Liver (tissue), 9 donors: ENCODE data around the gene FIP1L1. TPM values are rescaled to one million over a fixed set of nuclear protein-coding genes. Genes with fewer than 3 reads are reported as not detected.

ENCODE experiments used
- DNase-seq: peaks from one replicate; pipeline ENCODE4 v3.0.0-alpha.2; 2017; ENCODE audit warnings: low spot score
- H3K27ac ChIP-seq, 2 donors: one replicate each; pipeline ENCODE4 v1.7.0; 2013; ENCODE audit warnings: inconsistent platforms in 2 of 2, low read length in 2 of 2, control low read depth in 1 of 2, low read depth in 1 of 2, mild to moderate bottlenecking in 1 of 2
- H3K27me3 ChIP-seq, 4 donors: one replicate each; pipeline versions ENCODE4 v1.6.1 to v1.7.0; 2013; ENCODE audit warnings: low read length in 3 of 4, inconsistent platforms in 1 of 4, mild to moderate bottlenecking in 1 of 4, moderate library complexity in 1 of 4; ENCODE audit not compliant: control insufficient read depth in 4 of 4, insufficient read depth in 4 of 4
- H3K36me3 ChIP-seq, 4 donors: one replicate each; pipeline versions ENCODE4 v1.6.1 to v1.7.0; 2013; ENCODE audit warnings: low read length in 3 of 4, mild to moderate bottlenecking in 3 of 4, low read depth in 1 of 4, moderate library complexity in 1 of 4; ENCODE audit not compliant: control insufficient read depth in 4 of 4, insufficient read depth in 3 of 4
- H3K4me1 ChIP-seq, 4 donors: one replicate each; pipeline versions ENCODE4 v1.6.1 to v1.7.0; 2013; ENCODE audit warnings: low read length in 3 of 4, mild to moderate bottlenecking in 3 of 4, moderate library complexity in 1 of 4; ENCODE audit not compliant: control insufficient read depth in 4 of 4, insufficient read depth in 4 of 4
- H3K4me3 ChIP-seq, 3 donors: one replicate each; pipeline versions ENCODE4 v1.6.1 to v1.7.0; 2013; ENCODE audit warnings: low read length in 3 of 3, control low read depth in 1 of 3, low read depth in 1 of 3, mild to moderate bottlenecking in 1 of 3
- H3K9ac ChIP-seq, 2 donors: one replicate each; pipeline ENCODE4 v1.7.0; 2013; ENCODE audit warnings: low read length in 2 of 2, mild to moderate bottlenecking in 2 of 2, moderate library complexity in 2 of 2, control low read depth in 1 of 2, low read depth in 1 of 2
- H3K9me3 ChIP-seq, 4 donors: one replicate each; pipeline versions ENCODE4 v1.6.1 to v1.7.0; 2013; ENCODE audit warnings: low read length in 3 of 4; ENCODE audit not compliant: control insufficient read depth in 4 of 4
- EGR1 ChIP-seq, 2 donors: IDR thresholded peaks; 2 replicates each; pipeline ENCODE4 v1.6.1; 2016 to 2018; ENCODE audit warnings: antibody characterized with exemption in 2 of 2, low read depth in 2 of 2
- FOXA1 ChIP-seq: IDR thresholded peaks from 2 replicates; pipeline ENCODE4 v1.6.1; 2016; ENCODE audit warnings: antibody characterized with exemption
- FOXA2 ChIP-seq: IDR thresholded peaks from 2 replicates; pipeline ENCODE4 v1.6.1; 2016; ENCODE audit warnings: antibody characterized with exemption
- GABPA ChIP-seq, 2 donors: IDR thresholded peaks in 1 of 2; conservative IDR thresholded peaks in 1 of 2; 2 replicates each; pipeline ENCODE4 v1.6.1; 2016; ENCODE audit warnings: antibody characterized with exemption in 2 of 2, mild to moderate bottlenecking in 1 of 2, moderate library complexity in 1 of 2
- HNF4A ChIP-seq, 2 donors: conservative IDR thresholded peaks; 2 replicates each; pipeline ENCODE4 v1.6.1; 2016; ENCODE audit warnings: antibody characterized with exemption in 2 of 2, mild to moderate bottlenecking in 2 of 2
- HNF4G ChIP-seq: IDR thresholded peaks from 2 replicates; pipeline ENCODE4 v1.6.1; 2016; ENCODE audit warnings: antibody characterized with exemption
- JUND ChIP-seq, 2 donors: IDR thresholded peaks; 2 replicates each; pipeline ENCODE4 v1.6.1; 2016; ENCODE audit warnings: antibody characterized with exemption in 2 of 2
- NR2F2 ChIP-seq: IDR thresholded peaks from 2 replicates; pipeline ENCODE4 v1.6.1; 2016; ENCODE audit warnings: antibody characterized with exemption
- RAD21 ChIP-seq, 2 donors: IDR thresholded peaks; 2 replicates each; pipeline ENCODE4 v1.6.1; 2016; ENCODE audit warnings: antibody characterized with exemption in 2 of 2, mild to moderate bottlenecking in 2 of 2
- RXRA ChIP-seq, 2 donors: IDR thresholded peaks; 2 replicates each; pipeline ENCODE4 v1.6.1; 2017 to 2018; ENCODE audit warnings: antibody characterized with exemption in 2 of 2, mild to moderate bottlenecking in 1 of 2
- SP1 ChIP-seq: IDR thresholded peaks from 2 replicates; pipeline ENCODE4 v1.6.1; 2018; ENCODE audit warnings: antibody characterized with exemption, mild to moderate bottlenecking
- TAF1 ChIP-seq: conservative IDR thresholded peaks from 2 replicates; pipeline ENCODE4 v1.6.1; 2016; ENCODE audit warnings: antibody characterized with exemption, mild to moderate bottlenecking
- YY1 ChIP-seq: IDR thresholded peaks from 2 replicates; pipeline ENCODE4 v1.6.1; 2016; ENCODE audit warnings: antibody characterized with exemption, mild to moderate bottlenecking
- WGBS: extraction: QIAGEN DNeasy Blood & Tissue Kit; methylation state at CpG from one replicate; pipeline ENCODE4 v1.1.7; 2013; 5-methylcytosine and 5-hydroxymethylcytosine counted together
- polyA plus RNA-seq, 2 donors: library from polyadenylated mRNA; stranded (reverse) in 1 of 2; unstranded in 1 of 2; fragments of 200-250 nt in 1 of 2; fragments of >200 nt in 1 of 2; fragmentation: Nextera tagmentation in 1 of 2; extraction: Ambion mirVana in 1 of 2; gene quantifications; one replicate each; pipeline versions ENCODE4 v1.2.1 to v1.2.3, GENCODE V29; 2013 to 2015
- total RNA-seq, 2 donors: library from RNA; depleted of rRNA; stranded (reverse); fragments of >200 nt; gene quantifications; one replicate each; pipeline ENCODE4 v1.2.3, GENCODE V29; 2014
- TF ChIP-seq, protein P1 (sequence below): IDR thresholded peaks from 2 replicates; pipeline ENCODE4 v1.6.1; 2016; ENCODE audit warnings: antibody characterized with exemption, mild to moderate bottlenecking
- TF ChIP-seq, protein P2 (sequence below): fragments of 150-350 bp; IDR thresholded peaks from 2 replicates; pipeline ENCODE4 v1.5.1; 2017; ENCODE audit warnings: improper control_type of control experiment, low read depth, low read length; ENCODE audit not compliant: missing input control
- TF ChIP-seq, protein P3 (sequence below): IDR thresholded peaks from 2 replicates; pipeline ENCODE4 v1.6.1; 2016; ENCODE audit warnings: antibody characterized with exemption
- TF ChIP-seq, protein P4 (sequence below): IDR thresholded peaks from 2 replicates; pipeline ENCODE4 v1.6.1; 2016; ENCODE audit warnings: antibody characterized with exemption
- donor health status: healthy.
- donor health status: healthy.
- donor health status: healthy.
- donor health status: healthy.
- donor health status: healthy.

FIP1L1 gene
- total and polyA plus RNA-seq, 4 donors: 12.2 to 30.3 (median 18.4) TPM

DNA sequence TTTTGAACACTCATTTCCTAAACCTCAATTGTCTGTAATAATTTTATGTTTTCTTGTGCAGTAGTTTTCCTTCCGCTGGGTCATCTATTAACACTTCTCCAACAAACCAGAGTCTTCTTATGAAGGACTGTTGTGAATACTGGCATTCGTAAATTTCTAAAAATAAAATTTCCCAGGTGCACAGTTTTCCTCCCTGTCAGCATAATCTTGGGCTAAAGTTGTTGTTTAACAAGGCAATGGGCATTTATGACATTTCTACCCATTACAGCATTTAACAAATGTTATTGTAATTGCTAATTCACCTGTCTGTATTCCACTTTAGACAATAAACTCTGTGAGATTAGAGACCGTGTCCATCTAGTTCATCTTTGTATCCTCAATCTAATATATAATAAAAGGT is 12.8 kb upstream of the FIP1L1 start:
- peak overlapping the region; percentile 24 to 27 for H3K9ac ChIP-seq
- H3K4me3 ChIP-seq: peak overlapping the region; percentile 81 to 99 (median 85)
- TF ChIP-seq EGR1 (IDR thresholded peaks at IDR 0.05; ENCODE audit: low read depth in 2 of 2): no peak
- TF ChIP-seq SP1: no peak
- TF ChIP-seq JUND (IDR thresholded peaks at IDR 0.05): no peak
- TF ChIP-seq, protein P1, sequence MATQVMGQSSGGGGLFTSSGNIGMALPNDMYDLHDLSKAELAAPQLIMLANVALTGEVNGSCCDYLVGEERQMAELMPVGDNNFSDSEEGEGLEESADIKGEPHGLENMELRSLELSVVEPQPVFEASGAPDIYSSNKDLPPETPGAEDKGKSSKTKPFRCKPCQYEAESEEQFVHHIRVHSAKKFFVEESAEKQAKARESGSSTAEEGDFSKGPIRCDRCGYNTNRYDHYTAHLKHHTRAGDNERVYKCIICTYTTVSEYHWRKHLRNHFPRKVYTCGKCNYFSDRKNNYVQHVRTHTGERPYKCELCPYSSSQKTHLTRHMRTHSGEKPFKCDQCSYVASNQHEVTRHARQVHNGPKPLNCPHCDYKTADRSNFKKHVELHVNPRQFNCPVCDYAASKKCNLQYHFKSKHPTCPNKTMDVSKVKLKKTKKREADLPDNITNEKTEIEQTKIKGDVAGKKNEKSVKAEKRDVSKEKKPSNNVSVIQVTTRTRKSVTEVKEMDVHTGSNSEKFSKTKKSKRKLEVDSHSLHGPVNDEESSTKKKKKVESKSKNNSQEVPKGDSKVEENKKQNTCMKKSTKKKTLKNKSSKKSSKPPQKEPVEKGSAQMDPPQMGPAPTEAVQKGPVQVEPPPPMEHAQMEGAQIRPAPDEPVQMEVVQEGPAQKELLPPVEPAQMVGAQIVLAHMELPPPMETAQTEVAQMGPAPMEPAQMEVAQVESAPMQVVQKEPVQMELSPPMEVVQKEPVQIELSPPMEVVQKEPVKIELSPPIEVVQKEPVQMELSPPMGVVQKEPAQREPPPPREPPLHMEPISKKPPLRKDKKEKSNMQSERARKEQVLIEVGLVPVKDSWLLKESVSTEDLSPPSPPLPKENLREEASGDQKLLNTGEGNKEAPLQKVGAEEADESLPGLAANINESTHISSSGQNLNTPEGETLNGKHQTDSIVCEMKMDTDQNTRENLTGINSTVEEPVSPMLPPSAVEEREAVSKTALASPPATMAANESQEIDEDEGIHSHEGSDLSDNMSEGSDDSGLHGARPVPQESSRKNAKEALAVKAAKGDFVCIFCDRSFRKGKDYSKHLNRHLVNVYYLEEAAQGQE: no peak
- TF ChIP-seq RAD21 (IDR thresholded peaks at IDR 0.05): no peak
- TF ChIP-seq TAF1: no peak
- no peak for TF ChIP-seq FOXA1
- no peak for TF ChIP-seq RXRA (IDR thresholded peaks at IDR 0.05)
- no peak for TF ChIP-seq HNF4A (conservative IDR thresholded peaks at IDR 0.05)
- no peak for TF ChIP-seq NR2F2
- TF ChIP-seq, protein P2, sequence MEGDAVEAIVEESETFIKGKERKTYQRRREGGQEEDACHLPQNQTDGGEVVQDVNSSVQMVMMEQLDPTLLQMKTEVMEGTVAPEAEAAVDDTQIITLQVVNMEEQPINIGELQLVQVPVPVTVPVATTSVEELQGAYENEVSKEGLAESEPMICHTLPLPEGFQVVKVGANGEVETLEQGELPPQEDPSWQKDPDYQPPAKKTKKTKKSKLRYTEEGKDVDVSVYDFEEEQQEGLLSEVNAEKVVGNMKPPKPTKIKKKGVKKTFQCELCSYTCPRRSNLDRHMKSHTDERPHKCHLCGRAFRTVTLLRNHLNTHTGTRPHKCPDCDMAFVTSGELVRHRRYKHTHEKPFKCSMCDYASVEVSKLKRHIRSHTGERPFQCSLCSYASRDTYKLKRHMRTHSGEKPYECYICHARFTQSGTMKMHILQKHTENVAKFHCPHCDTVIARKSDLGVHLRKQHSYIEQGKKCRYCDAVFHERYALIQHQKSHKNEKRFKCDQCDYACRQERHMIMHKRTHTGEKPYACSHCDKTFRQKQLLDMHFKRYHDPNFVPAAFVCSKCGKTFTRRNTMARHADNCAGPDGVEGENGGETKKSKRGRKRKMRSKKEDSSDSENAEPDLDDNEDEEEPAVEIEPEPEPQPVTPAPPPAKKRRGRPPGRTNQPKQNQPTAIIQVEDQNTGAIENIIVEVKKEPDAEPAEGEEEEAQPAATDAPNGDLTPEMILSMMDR: no peak
- no peak for TF ChIP-seq HNF4G
- peaks cover 5 to 24% (median 18%) of the 10 kb centered on the region in 4 donors for H3K4me1 ChIP-seq
- DNase-seq: no peak
- no peaks in the 10 kb centered on the region for H3K27me3 ChIP-seq
- no peaks in the 10 kb centered on the region for H3K36me3 ChIP-seq
- no peaks in the 10 kb centered on the region for H3K9me3 ChIP-seq
- WGBS: 40% methylated on average over 3 of the region's 3 CpGs
- H3K27ac ChIP-seq: no peak overlapping the region

DNA sequence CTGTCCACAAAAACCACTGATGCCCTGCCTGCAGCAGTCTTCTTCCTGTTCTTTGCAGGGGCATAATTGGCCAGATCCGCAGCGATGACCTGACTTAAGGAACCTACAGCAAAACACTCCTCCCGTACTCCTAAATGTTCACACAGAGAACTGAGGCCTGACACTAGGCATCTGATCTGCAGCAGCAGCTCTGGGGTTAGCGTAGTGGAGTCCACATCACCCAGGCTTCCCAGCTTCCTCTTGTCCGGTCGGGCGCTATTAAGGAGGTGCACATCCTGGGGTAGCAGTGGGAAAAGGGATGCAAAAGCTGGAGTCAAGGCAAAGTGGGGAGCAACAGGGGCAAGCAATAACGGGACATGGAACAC is 12.3 kb upstream of the FIP1L1 start:
- Histone ChIP-seq H3K4me3 (peak overlapping the region; percentile 81 to 99 (median 85)), H3K4me1 (peaks cover 5 to 24% (median 18%) of the 10 kb centered on the region in 4 donors), H3K27ac (no peak overlapping the region), H3K36me3 (no peaks in the 10 kb centered on the region), H3K9me3 (no peaks in the 10 kb centered on the region), H3K27me3 (peaks cover 0 to 4% (median 0%) of the 10 kb centered on the region in 4 donors), H3K9ac (peak overlapping the region; percentile 24 to 54)
- WGBS: under 1% methylated on average over 8 of the region's 8 CpGs
- TF ChIP-seq FOXA2 (no peak), HNF4A (conservative IDR thresholded peaks at IDR 0.05) (no peak), TAF1 (no peak), JUND (IDR thresholded peaks at IDR 0.05) (no peak), NR2F2 (no peak), RXRA (IDR thresholded peaks at IDR 0.05) (no peak), HNF4G (no peak), EGR1 (IDR thresholded peaks at IDR 0.05; ENCODE audit: low read depth in 2 of 2) (no peak), GABPA (IDR thresholded peaks at IDR 0.05 in 1 of 2, conservative IDR thresholded peaks at IDR 0.05 in 1 of 2) (no peak), RAD21 (IDR thresholded peaks at IDR 0.05) (no peak), YY1 (no peak), FOXA1 (no peak), SP1 (no peak)
- TF ChIP-seq, protein P1: no peak
- TF ChIP-seq, protein P3, sequence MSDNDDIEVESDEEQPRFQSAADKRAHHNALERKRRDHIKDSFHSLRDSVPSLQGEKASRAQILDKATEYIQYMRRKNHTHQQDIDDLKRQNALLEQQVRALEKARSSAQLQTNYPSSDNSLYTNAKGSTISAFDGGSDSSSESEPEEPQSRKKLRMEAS: no peak
- TF ChIP-seq, protein P4, sequence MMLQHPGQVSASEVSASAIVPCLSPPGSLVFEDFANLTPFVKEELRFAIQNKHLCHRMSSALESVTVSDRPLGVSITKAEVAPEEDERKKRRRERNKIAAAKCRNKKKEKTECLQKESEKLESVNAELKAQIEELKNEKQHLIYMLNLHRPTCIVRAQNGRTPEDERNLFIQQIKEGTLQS: no peak
- TF ChIP-seq, protein P2: no peak
- DNase-seq: no peak
